ENCODE measurements around the gene LMNA. TPM values are rescaled to one million over a fixed set of nuclear protein-coding genes. Genes with fewer than 3 reads are reported as not detected.

The LMNA gene
- total RNA-seq, 1 experiment from 2014 or later: 51.0 TPM

DNA sequence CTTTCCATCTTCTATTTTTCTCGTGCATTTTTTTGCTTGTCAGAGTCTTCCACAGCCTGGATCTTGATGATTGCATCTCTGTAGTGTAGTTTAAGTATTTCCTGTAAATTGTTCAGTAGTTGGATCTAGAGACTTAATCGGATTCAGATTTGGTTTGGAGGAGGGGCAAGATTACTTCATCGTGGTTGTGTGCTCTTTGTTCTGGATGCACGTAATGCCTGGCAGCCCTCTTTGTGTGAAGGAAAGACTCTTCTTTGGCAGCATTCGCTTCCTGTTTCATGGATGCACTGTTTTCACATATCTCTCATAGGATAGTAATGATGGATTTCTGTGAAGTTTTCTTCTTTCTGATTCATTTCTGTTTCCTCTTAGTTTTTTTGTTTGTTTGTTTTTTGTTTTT, 53.0 kb downstream of the LMNA start:
- Histone ChIP-seq H3K9me3 (ENCODE audit: control insufficient read depth, low read depth, low read length) (no peaks in the 10 kb centered on the region), H3K4me2 (ENCODE audit: insufficient read depth, insufficient read length, low read length) (no peak overlapping the region), H2BK15ac (ENCODE audit: low read depth, low read length) (no peak overlapping the region), H4K20me1 (ENCODE audit: control insufficient read depth, insufficient read depth, insufficient read length) (no peaks in the 10 kb centered on the region), H2AFZ (ENCODE audit: low read length) (no peak overlapping the region), H3K56ac (ENCODE audit: insufficient read length, low read depth, low read length) (no peak overlapping the region), H4K5ac (ENCODE audit: insufficient read length, low read depth, low read length) (no peak overlapping the region), H3K9ac (ENCODE audit: extremely low read depth, insufficient read length, low read length) (no peak overlapping the region), H3K79me2 (ENCODE audit: insufficient read depth, low read length) (no peaks in the 10 kb centered on the region), H3K4me1 (ENCODE audit: insufficient read depth, low read length) (no peaks in the 10 kb centered on the region), H3K27ac (ENCODE audit: insufficient read length, low read depth, low read length) (no peak overlapping the region), H3K14ac (ENCODE audit: insufficient read depth, low read length) (no peak overlapping the region), H3K27me3 (ENCODE audit: insufficient read depth, low read length) (no peaks in the 10 kb centered on the region), H3T11ph (ENCODE audit: low read length) (no peak overlapping the region), H2BK12ac (ENCODE audit: insufficient read length, low read depth, low read length) (no peak overlapping the region), H3K23ac (ENCODE audit: insufficient read length, low read depth, low read length) (no peak overlapping the region), H4K91ac (ENCODE audit: insufficient read length, low read depth, low read length) (no peak overlapping the region), H2BK5ac (ENCODE audit: insufficient read length, low read length) (no peak overlapping the region), H3K18ac (ENCODE audit: insufficient read length, low read depth, low read length) (no peak overlapping the region), H3K79me1 (ENCODE audit: insufficient read depth, low read depth, low read length, poor library complexity, severe bottlenecking) (no peaks in the 10 kb centered on the region), H2BK120ac (ENCODE audit: low read depth, low read length, poor library complexity, severe bottlenecking) (no peak overlapping the region), H3K4ac (ENCODE audit: low read depth, low read length) (no peak overlapping the region), H2BK20ac (ENCODE audit: low read depth, low read length, poor library complexity, severe bottlenecking) (no peak overlapping the region), H3K23me2 (ENCODE audit: insufficient read length, low read depth, low read length, poor library complexity, severe bottlenecking) (no peaks in the 10 kb centered on the region), H4K8ac (replicated peaks; ENCODE audit: insufficient read length, low read depth, low read length) (no peak overlapping the region), H2AK5ac (ENCODE audit: insufficient read length, low read length) (no peak overlapping the region)
- Mint-ChIP-seq H3K4me3 (no peak overlapping the region), H3K36me3 (ENCODE audit: insufficient read depth in 1 of 3, low read depth in 3 of 3) (peaks cover 2 to 31% (median 30%) of the 10 kb centered on the region in 3 experiments; a peak in 6 of 7 replicates), H3K4me1 (peaks cover 17 to 18% of the 10 kb centered on the region in 2 experiments), H3K9me3 (no peaks in the 10 kb centered on the region), H3K27ac (peak overlapping the region in 1 of 3 experiments; percentile 23; a peak in 1 of 7 replicates), H3K27me3 (ENCODE audit: low read depth) (no peaks in the 10 kb centered on the region)
- TF ChIP-seq, protein P1, sequence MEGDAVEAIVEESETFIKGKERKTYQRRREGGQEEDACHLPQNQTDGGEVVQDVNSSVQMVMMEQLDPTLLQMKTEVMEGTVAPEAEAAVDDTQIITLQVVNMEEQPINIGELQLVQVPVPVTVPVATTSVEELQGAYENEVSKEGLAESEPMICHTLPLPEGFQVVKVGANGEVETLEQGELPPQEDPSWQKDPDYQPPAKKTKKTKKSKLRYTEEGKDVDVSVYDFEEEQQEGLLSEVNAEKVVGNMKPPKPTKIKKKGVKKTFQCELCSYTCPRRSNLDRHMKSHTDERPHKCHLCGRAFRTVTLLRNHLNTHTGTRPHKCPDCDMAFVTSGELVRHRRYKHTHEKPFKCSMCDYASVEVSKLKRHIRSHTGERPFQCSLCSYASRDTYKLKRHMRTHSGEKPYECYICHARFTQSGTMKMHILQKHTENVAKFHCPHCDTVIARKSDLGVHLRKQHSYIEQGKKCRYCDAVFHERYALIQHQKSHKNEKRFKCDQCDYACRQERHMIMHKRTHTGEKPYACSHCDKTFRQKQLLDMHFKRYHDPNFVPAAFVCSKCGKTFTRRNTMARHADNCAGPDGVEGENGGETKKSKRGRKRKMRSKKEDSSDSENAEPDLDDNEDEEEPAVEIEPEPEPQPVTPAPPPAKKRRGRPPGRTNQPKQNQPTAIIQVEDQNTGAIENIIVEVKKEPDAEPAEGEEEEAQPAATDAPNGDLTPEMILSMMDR (conservative IDR thresholded peaks at IDR 0.05): no peak
- WGBS (ENCODE audit: extremely low coverage, insufficient read length, low lambda C conversion rate): no CpG with 5 or more reads among the region's 5 CpGs
- no peak for DNase-seq

Data from H9 (cell line).